ENCODE data around the gene HOXA11. TPM values are rescaled to one million over a fixed set of nuclear protein-coding genes. Genes with fewer than 3 reads are reported as not detected.
A peak's percentile ranks its signal among the peaks of the same experiment; 100 is the strongest.

Gene HOXA11
- total RNA-seq, 5 donors from 2014 or later (not counting 1 experiment from before 2014, with no cell fraction given), result not detected

- Mint-ChIP-seq H3K27ac (no peak overlapping the region), H3K4me1 (peaks cover 37 to 40% (median 39%) of the 10 kb centered on the region in 3 donors), H3K27me3 (peaks cover 71 to 81% of the 10 kb centered on the region in 2 donors), H3K4me3 (no peak overlapping the region), H3K36me3 (no peaks in the 10 kb centered on the region), H3K9me3 (no peaks in the 10 kb centered on the region)
- ChIA-PET CTCF (interaction anchor here (0.5 to 2.4 kb wide), 51 partner anchors 9 to 1726 kb away, joined by 3 to 23 read pairs (median 4); partner anchors contain the start of gene HOXA3 (in 1 of the 2)), POLR2A (interaction anchor here in 1 of 2 donors (0.6 kb wide), 1 partner anchor 13 kb away, joined by 3 read pairs; no protein-coding TSS in a partner anchor)
- 3% methylated on average over 6 of the region's 6 CpGs for WGBS (ENCODE audit: insufficient coverage)
- Histone ChIP-seq H3K36me3 (ENCODE audit: control insufficient read depth in 2 of 2, extremely low read depth in 1 of 2, insufficient read depth in 1 of 2, low read length in 1 of 2) (no peaks in the 10 kb centered on the region), H3K27ac (ENCODE audit: low read length) (no peak overlapping the region), H3K27me3 (replicated peaks in 1 of 2; ENCODE audit: control insufficient read depth in 2 of 2, extremely low read depth in 1 of 2, insufficient read depth in 2 of 2, low read length in 1 of 2) (peaks cover 33 to 60% of the 10 kb centered on the region in 2 experiments), H3K9me3 (no peaks in the 10 kb centered on the region), H3K4me1 (ENCODE audit: control insufficient read depth in 1 of 2, extremely low read depth in 1 of 2, insufficient read depth in 2 of 2, low read length in 2 of 2) (peaks cover 3 to 52% of the 10 kb centered on the region in 2 experiments), H3K4me3 (ENCODE audit: control insufficient read depth in 1 of 2, extremely low read depth in 1 of 2, low read length in 1 of 2) (no peak overlapping the region)
- ATAC-seq (replicated peaks in 1 of 4) (peak in 2 of 4 experiments; percentile 34 to 46), DNase-seq (peak; percentile 49 to 89 (median 78))
Observed at GRCh38 chr7:27196287-27196767, 11.3 kb upstream of the HOXA11 start.

DNA sequence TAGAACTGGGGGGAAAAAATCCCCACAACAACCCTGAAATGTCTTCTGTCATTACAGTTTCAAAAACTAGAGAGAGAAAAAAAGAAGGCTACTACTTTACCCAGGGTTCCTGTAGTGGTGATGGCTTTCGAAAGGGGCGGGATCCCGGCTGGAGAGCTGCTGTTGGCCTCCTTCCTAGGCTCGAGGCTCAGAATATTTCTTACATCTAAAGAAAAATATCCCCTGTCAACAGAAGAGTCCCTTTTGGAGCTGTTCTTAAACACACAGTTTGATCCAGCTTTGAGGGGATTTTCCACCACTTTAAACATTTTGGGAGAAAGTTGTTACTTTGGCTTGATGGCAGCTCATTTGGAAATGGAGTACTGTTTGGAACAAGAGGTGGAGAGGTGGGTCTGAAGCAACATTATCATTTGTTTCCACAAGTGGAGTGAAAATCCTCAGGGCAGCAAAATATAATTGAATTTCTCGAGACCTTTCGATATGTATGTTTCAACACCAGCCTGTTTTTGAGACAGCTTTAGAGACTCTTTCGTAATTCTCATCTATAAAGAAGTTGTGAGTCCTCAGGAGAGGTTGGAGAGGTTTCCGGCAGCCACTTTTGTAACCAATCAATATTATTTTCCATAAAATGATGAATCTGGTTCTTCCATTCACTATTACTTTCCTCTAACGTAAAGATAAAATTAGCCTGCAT is 9.8 kb upstream of the HOXA11 start:
- Mint-ChIP-seq H3K36me3 (no peaks in the 10 kb centered on the region), H3K27me3 (peaks cover 73 to 84% of the 10 kb centered on the region in 2 donors), H3K4me1 (peaks cover 30 to 37% (median 35%) of the 10 kb centered on the region in 3 donors), H3K9me3 (no peaks in the 10 kb centered on the region), H3K27ac (no peak overlapping the region), H3K4me3 (no peak overlapping the region)
- POLR2A ChIA-PET, result no interaction called here
- no peaks in the 10 kb centered on the region for H3K36me3 ChIP-seq (ENCODE audit: control insufficient read depth in 2 of 2, extremely low read depth in 1 of 2, insufficient read depth in 1 of 2, low read length in 1 of 2)
- DNase-seq (peak in 2 of 35 experiments; percentile 1 to 3), ATAC-seq (replicated peaks in 1 of 4) (no peak)
- CTCF ChIA-PET, result interaction anchor here (0.7 to 2.4 kb wide), 14 partner anchors 8 to 902 kb away, joined by 3 to 23 read pairs (median 7); no protein-coding TSS in a partner anchor
- no peak overlapping the region for H3K4me3 ChIP-seq (ENCODE audit: control insufficient read depth in 1 of 2, extremely low read depth in 1 of 2, low read length in 1 of 2)
- no peak overlapping the region for H3K27ac ChIP-seq (ENCODE audit: low read length)
- no peaks in the 10 kb centered on the region for H3K9me3 ChIP-seq
- peaks cover 0 to 38% of the 10 kb centered on the region in 2 experiments for H3K4me1 ChIP-seq (ENCODE audit: control insufficient read depth in 1 of 2, extremely low read depth in 1 of 2, insufficient read depth in 2 of 2, low read length in 2 of 2)
- peaks cover 36 to 62% of the 10 kb centered on the region in 2 experiments for H3K27me3 ChIP-seq (replicated peaks in 1 of 2; ENCODE audit: control insufficient read depth in 2 of 2, extremely low read depth in 1 of 2, insufficient read depth in 2 of 2, low read length in 1 of 2)
- 80% methylated on average over 2 of the region's 9 CpGs for WGBS (ENCODE audit: insufficient coverage)

- H3K27ac ChIP-seq (ENCODE audit: low read length), result no peak overlapping the region
- H3K4me3 Mint-ChIP-seq, result peak overlapping the region in 1 of 3 donors; percentile 65
- no peaks in the 10 kb centered on the region for H3K9me3 ChIP-seq
- no peaks in the 10 kb centered on the region for H3K9me3 Mint-ChIP-seq
- ChIA-PET POLR2A (no interaction called here), CTCF (no interaction called here)
- DNase-seq, result peak in 2 of 35 experiments; percentile 7 to 17
- no peaks in the 10 kb centered on the region for H3K36me3 ChIP-seq (ENCODE audit: control insufficient read depth in 2 of 2, extremely low read depth in 1 of 2, insufficient read depth in 1 of 2, low read length in 1 of 2)
- H3K27me3 Mint-ChIP-seq, result peaks cover 77 to 89% of the 10 kb centered on the region in 2 donors
- ATAC-seq (replicated peaks in 1 of 4), result no peak
- no peak overlapping the region for H3K27ac Mint-ChIP-seq
- H3K27me3 ChIP-seq (replicated peaks in 1 of 2; ENCODE audit: control insufficient read depth in 2 of 2, extremely low read depth in 1 of 2, insufficient read depth in 2 of 2, low read length in 1 of 2), result peaks cover 38 to 66% of the 10 kb centered on the region in 2 experiments
- peaks cover 36 to 45% (median 43%) of the 10 kb centered on the region in 3 donors for H3K4me1 Mint-ChIP-seq
- WGBS (ENCODE audit: insufficient coverage), result no CpG with 5 or more reads among the region's 2 CpGs
- peaks cover 0 to 41% of the 10 kb centered on the region in 2 experiments for H3K4me1 ChIP-seq (ENCODE audit: control insufficient read depth in 1 of 2, extremely low read depth in 1 of 2, insufficient read depth in 2 of 2, low read length in 2 of 2)
- H3K36me3 Mint-ChIP-seq, result no peaks in the 10 kb centered on the region
- H3K4me3 ChIP-seq (ENCODE audit: control insufficient read depth in 1 of 2, extremely low read depth in 1 of 2, low read length in 1 of 2), result no peak overlapping the region
Observed at GRCh38 chr7:27194002-27194352, 8.9 kb upstream of the HOXA11 start.

DNA sequence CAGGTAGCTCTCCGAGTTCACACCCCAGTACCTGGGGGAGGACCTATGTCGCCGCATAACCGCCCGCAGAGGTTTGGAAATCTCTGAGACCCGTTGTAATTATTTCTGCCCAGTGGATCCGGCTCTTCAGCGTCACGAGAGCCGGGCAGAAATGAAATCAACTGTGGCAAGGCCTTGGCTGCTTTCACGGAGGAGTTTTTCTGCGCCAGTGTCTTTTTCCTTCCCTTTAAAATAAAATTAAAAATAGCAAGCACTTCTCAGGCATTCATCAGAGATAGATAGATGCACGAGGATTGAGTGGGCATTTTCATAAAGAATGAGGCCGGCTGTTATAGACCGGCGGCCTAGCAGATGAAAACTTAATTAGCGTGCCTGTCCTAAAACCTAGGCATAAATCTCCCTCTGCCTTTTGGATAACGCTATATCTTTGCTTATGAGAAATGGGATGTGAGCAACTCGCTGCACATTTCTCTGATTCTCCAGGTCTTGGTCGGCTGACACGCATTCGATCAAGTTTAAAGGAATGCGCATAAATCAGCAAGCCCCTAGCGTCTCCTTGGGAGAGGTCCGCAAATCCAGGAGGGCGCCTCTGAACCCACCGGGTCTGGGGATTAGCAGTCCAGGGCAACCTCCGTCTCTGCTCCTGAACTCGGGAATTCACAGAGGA is 8.4 kb upstream of the HOXA11 start:
- Histone ChIP-seq H3K27ac (ENCODE audit: low read length) (no peak overlapping the region), H3K4me1 (ENCODE audit: control insufficient read depth in 1 of 2, extremely low read depth in 1 of 2, insufficient read depth in 2 of 2, low read length in 2 of 2) (peaks cover under 1 to 41% of the 10 kb centered on the region in 2 experiments), H3K36me3 (ENCODE audit: control insufficient read depth in 2 of 2, extremely low read depth in 1 of 2, insufficient read depth in 1 of 2, low read length in 1 of 2) (no peaks in the 10 kb centered on the region), H3K27me3 (replicated peaks in 1 of 2; ENCODE audit: control insufficient read depth in 2 of 2, extremely low read depth in 1 of 2, insufficient read depth in 2 of 2, low read length in 1 of 2) (peaks cover 38 to 66% of the 10 kb centered on the region in 2 experiments), H3K9me3 (no peaks in the 10 kb centered on the region), H3K4me3 (ENCODE audit: control insufficient read depth in 1 of 2, extremely low read depth in 1 of 2, low read length in 1 of 2) (peak overlapping the region; percentile 16 to 60)
- Mint-ChIP-seq H3K36me3 (no peaks in the 10 kb centered on the region), H3K27me3 (peaks cover 77 to 90% of the 10 kb centered on the region in 2 donors), H3K4me1 (peaks cover 41 to 47% (median 44%) of the 10 kb centered on the region in 3 donors), H3K4me3 (peak overlapping the region; percentile 28 to 65 (median 36)), H3K27ac (no peak overlapping the region), H3K9me3 (no peaks in the 10 kb centered on the region)
- peak in 2 of 35 experiments; percentile 6 to 12 for DNase-seq
- POLR2A ChIA-PET, result no interaction called here
- ATAC-seq (replicated peaks in 1 of 4), result no peak
- CTCF ChIA-PET, result no interaction called here
- 21% methylated on average over 21 of the region's 29 CpGs for WGBS (ENCODE audit: insufficient coverage)

DNA sequence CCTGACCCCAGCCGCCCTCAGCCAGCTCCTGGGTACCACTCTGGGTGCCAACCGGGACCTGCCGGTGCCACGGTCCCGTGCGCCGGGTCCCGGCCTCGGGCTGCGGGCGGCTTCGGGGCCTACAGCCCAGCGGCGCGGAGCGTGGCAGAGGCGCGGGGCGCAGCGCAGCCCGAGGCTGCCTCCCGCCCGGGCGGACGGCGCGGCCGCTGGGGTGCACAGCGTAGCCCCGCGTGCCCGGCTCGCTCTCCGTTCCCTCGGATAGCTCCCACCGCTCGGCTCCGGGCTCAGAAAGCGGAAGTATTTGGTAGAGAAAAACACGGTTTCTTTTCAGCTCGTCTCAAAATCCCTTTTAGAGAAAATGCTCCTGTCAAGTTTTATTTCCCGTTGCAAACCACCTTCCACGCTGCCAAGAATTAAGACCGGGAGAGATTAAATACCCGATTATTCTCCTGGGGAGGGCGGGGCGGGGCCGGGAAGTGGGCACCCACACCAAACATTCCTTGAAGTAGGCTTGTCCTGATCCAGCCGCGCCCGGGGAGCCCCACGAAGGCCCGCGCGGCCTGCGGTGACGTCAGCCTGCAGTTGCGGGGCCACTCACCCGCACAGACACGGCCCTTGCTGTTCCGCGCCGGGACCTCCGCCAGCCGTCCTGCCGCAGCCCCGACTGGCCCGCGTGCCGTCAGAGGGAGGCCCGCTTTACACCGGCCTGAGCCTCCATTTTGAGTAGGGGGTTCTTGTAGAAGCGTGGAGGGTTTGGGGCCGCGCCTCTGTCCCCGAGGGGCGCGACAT is 7.7 kb upstream of the HOXA11 start:
- ATAC-seq (replicated peaks in 1 of 4), result peak; percentile 31 to 62 (median 50)
- H3K36me3 Mint-ChIP-seq, result no peaks in the 10 kb centered on the region
- H3K4me3 ChIP-seq (ENCODE audit: control insufficient read depth in 1 of 2, extremely low read depth in 1 of 2, low read length in 1 of 2), result peak overlapping the region; percentile 16 to 60
- no peak overlapping the region for H3K27ac ChIP-seq (ENCODE audit: low read length)
- WGBS (ENCODE audit: insufficient coverage), result 3% methylated on average over 66 of the region's 78 CpGs
- no peaks in the 10 kb centered on the region for H3K36me3 ChIP-seq (ENCODE audit: control insufficient read depth in 2 of 2, extremely low read depth in 1 of 2, insufficient read depth in 1 of 2, low read length in 1 of 2)
- no peaks in the 10 kb centered on the region for H3K9me3 Mint-ChIP-seq
- no peak overlapping the region for H3K27ac Mint-ChIP-seq
- H3K4me1 ChIP-seq (ENCODE audit: control insufficient read depth in 1 of 2, extremely low read depth in 1 of 2, insufficient read depth in 2 of 2, low read length in 2 of 2), result peaks cover 6 to 43% of the 10 kb centered on the region in 2 experiments
- H3K9me3 ChIP-seq, result no peaks in the 10 kb centered on the region
- peaks cover 37 to 66% of the 10 kb centered on the region in 2 experiments for H3K27me3 ChIP-seq (replicated peaks in 1 of 2; ENCODE audit: control insufficient read depth in 2 of 2, extremely low read depth in 1 of 2, insufficient read depth in 2 of 2, low read length in 1 of 2)
- DNase-seq, result peak in 5 of 35 experiments; percentile 12 to 44 (median 22)
- H3K4me1 Mint-ChIP-seq, result peaks cover 42 to 49% (median 46%) of the 10 kb centered on the region in 3 donors
- peaks cover 77 to 90% of the 10 kb centered on the region in 2 donors for H3K27me3 Mint-ChIP-seq
- ChIA-PET POLR2A (no interaction called here), CTCF (interaction anchor here (0.5 kb wide), 2 partner anchors 831 to 833 kb away, joined by 3 read pairs; no protein-coding TSS in a partner anchor)
- peak overlapping the region; percentile 51 to 65 (median 60) for H3K4me3 Mint-ChIP-seq
